ENCODE measurements around the gene ABCA1. TPM values are rescaled to one million over a fixed set of nuclear protein-coding genes. Genes with fewer than 3 reads are reported as not detected.
A peak's percentile ranks its signal among the peaks of the same experiment; 100 is the strongest.

The ABCA1 gene
- total and polyA plus RNA-seq, 2 of the 13 experiments (the other 11 are each of a cell fraction or from before 2014, with no cell fraction given): 26.8 to 63.8 TPM

GRCh38 chr9:104899759-104900247 lies 28.2 kb downstream of the ABCA1 start (continued):
- TF ChIP-seq DR1 (CRISPR knock-in tag; IDR thresholded peaks at IDR 0.05) (peak; percentile 33; the same call in 1 of the 2 replicates), CENPT (CRISPR knock-in tag; IDR thresholded peaks at IDR 0.05; ENCODE audit: low read depth) (no peak), ZNF205 (CRISPR knock-in tag; IDR thresholded peaks at IDR 0.05) (peak; percentile 84), ZNF670 (CRISPR knock-in tag; IDR thresholded peaks at IDR 0.05; ENCODE audit: borderline replicate concordance) (0 out of 2 replicates have a peak, but pooled peaks have one; percentile 42), NFRKB (IDR thresholded peaks at IDR 0.05) (no peak), UBTF (CRISPR knock-in tag; IDR thresholded peaks at IDR 0.05) (0 out of 2 replicates have a peak, but pooled peaks have one; percentile 34), RARA (CRISPR knock-in tag; IDR thresholded peaks at IDR 0.05) (peak; percentile 85), MAF1 (CRISPR knock-in tag; IDR thresholded peaks at IDR 0.05; ENCODE audit: borderline replicate concordance) (no peak), CREB1 (IDR thresholded peaks at IDR 0.05) (no peak), CREB1 (CRISPR knock-in tag; IDR thresholded peaks at IDR 0.05) (peak; percentile 67; the same call in 1 of the 2 replicates), ZNF841 (CRISPR knock-in tag; IDR thresholded peaks at IDR 0.05; ENCODE audit: borderline replicate concordance) (no peak), MEF2D (CRISPR knock-in tag; IDR thresholded peaks at IDR 0.05) (peak; percentile 73; the same call in 1 of the 2 replicates), TFDP2 (CRISPR knock-in tag; IDR thresholded peaks at IDR 0.05) (peak; percentile 22; the same call in 1 of the 2 replicates), TCF7 (IDR thresholded peaks at IDR 0.05; ENCODE audit: low read depth) (peak; percentile 81), ZNF644 (CRISPR knock-in tag; IDR thresholded peaks at IDR 0.05; ENCODE audit: low read depth) (peak; percentile 60; the same call in 1 of the 2 replicates), NFE2L2 (IDR thresholded peaks at IDR 0.05; ENCODE audit: low read length) (no peak), ZNF772 (CRISPR knock-in tag; IDR thresholded peaks at IDR 0.05) (peak; percentile 43; the same call in 1 of the 2 replicates), CREM (IDR thresholded peaks at IDR 0.05) (peak; percentile 89), CREM (CRISPR knock-in tag; IDR thresholded peaks at IDR 0.05) (no peak), MIER2 (CRISPR knock-in tag; IDR thresholded peaks at IDR 0.05) (no peak), SP1 (IDR thresholded peaks at IDR 0.05) (no peak), SP1 (CRISPR knock-in tag; IDR thresholded peaks at IDR 0.05) (no peak), HMGXB4 (CRISPR knock-in tag; IDR thresholded peaks at IDR 0.05; ENCODE audit: borderline replicate concordance in 1 of 2, low read depth in 1 of 2) (0 out of 4 replicates have a peak, but pooled peaks of 1 of the 2 experiments have one; percentile 37), MLX (CRISPR knock-in tag; IDR thresholded peaks at IDR 0.05) (peak; percentile 85; the same call in 1 of the 2 replicates), ZMYM4 (CRISPR knock-in tag; IDR thresholded peaks at IDR 0.05) (peak; percentile 61), ARNT (IDR thresholded peaks at IDR 0.05) (no peak), ZSCAN21 (CRISPR knock-in tag; IDR thresholded peaks at IDR 0.05; ENCODE audit: borderline replicate concordance) (no peak), ATM (IDR thresholded peaks at IDR 0.05; ENCODE audit: borderline replicate concordance) (no peak), SP140L (CRISPR knock-in tag; IDR thresholded peaks at IDR 0.05; ENCODE audit: borderline replicate concordance) (peak; percentile 29; the same call in 1 of the 2 replicates)
